Mesothelial cell of epicardium (in vitro differentiated cells): Measurements from ENCODE around the gene SLC25A48. TPM values are rescaled to one million over a fixed set of nuclear protein-coding genes. Genes with fewer than 3 reads are reported as not detected.

Source experiments
- DNase-seq, 2 experiments: peaks; one replicate each; pipeline ENCODE4 v3.0.0; 2021; ENCODE audit warnings: low spot score in 2 of 2; ENCODE audit not compliant: unreplicated experiment in 2 of 2
- H3K27ac Mint-ChIP-seq: 2 replicates; pipeline ENCODE4 v1.8.0; 2021; ENCODE audit warnings: mixed read lengths
- H3K27me3 Mint-ChIP-seq: 2 replicates; pipeline ENCODE4 v1.8.0; 2021; ENCODE audit warnings: low read depth, mixed read lengths
- H3K36me3 Mint-ChIP-seq: 2 replicates; pipeline ENCODE4 v1.8.0; 2021; ENCODE audit warnings: mixed read lengths
- H3K4me1 Mint-ChIP-seq: 2 replicates; pipeline ENCODE4 v1.8.0; 2021; ENCODE audit warnings: mixed read lengths
- H3K4me3 Mint-ChIP-seq: 2 replicates; pipeline ENCODE4 v1.8.0; 2021; ENCODE audit warnings: mild to moderate bottlenecking, moderate library complexity, mixed read lengths
- H3K9me3 Mint-ChIP-seq: 2 replicates; pipeline ENCODE4 v1.8.0; 2021; ENCODE audit warnings: mixed read lengths
- CTCF ChIP-seq: fragments of 200-600 bp; sonication (generic); IDR thresholded peaks from one replicate; pipeline ENCODE4 v1.5.0; 2021; ENCODE audit warnings: antibody characterized with exemption; ENCODE audit not compliant: unreplicated experiment
- total RNA-seq: library from RNA; stranded (reverse); gene quantifications from 3 replicates; pipeline ENCODE4 v1.2.1, GENCODE V29; 2021

Gene SLC25A48
- total RNA-seq, 1 donor from 2014 or later: 1.5 TPM

GRCh38 chr5:135826994-135827671 is 7.3 kb upstream of the SLC25A48 start:
- Mint-ChIP-seq H3K27me3 (peaks cover 50% of the 10 kb centered on the region), H3K27ac (no peak overlapping the region), H3K36me3 (no peaks in the 10 kb centered on the region), H3K9me3 (no peaks in the 10 kb centered on the region), H3K4me3 (no peak overlapping the region), H3K4me1 (no peaks in the 10 kb centered on the region)
- no peak for TF ChIP-seq CTCF
- DNase-seq: no peak

GRCh38 chr5:135827965-135828781 is 6.3 kb upstream of the SLC25A48 start:
- no peak overlapping the region for H3K4me3 Mint-ChIP-seq
- H3K36me3 Mint-ChIP-seq: no peaks in the 10 kb centered on the region
- peaks cover 61% of the 10 kb centered on the region for H3K27me3 Mint-ChIP-seq
- TF ChIP-seq CTCF: no peak
- no peak for DNase-seq
- no peaks in the 10 kb centered on the region for H3K9me3 Mint-ChIP-seq
- no peaks in the 10 kb centered on the region for H3K4me1 Mint-ChIP-seq
- no peak overlapping the region for H3K27ac Mint-ChIP-seq

GRCh38 chr5:135828782-135829127 is 5.7 kb upstream of the SLC25A48 start:
- Mint-ChIP-seq H3K27ac (no peak overlapping the region), H3K4me3 (no peak overlapping the region), H3K36me3 (no peaks in the 10 kb centered on the region), H3K4me1 (no peaks in the 10 kb centered on the region), H3K9me3 (no peaks in the 10 kb centered on the region), H3K27me3 (peaks cover 63% of the 10 kb centered on the region)
- no peak for DNase-seq
- no peak for TF ChIP-seq CTCF

- no peaks in the 10 kb centered on the region for H3K9me3 Mint-ChIP-seq
- peaks cover 68% of the 10 kb centered on the region for H3K27me3 Mint-ChIP-seq
Measured at GRCh38 chr5:135829179-135829578, 5.3 kb upstream of the SLC25A48 start.

GRCh38 chr5:135829681-135830383 is 4.6 kb upstream of the SLC25A48 start:
- Mint-ChIP-seq H3K27me3 (peaks cover 74% of the 10 kb centered on the region), H3K4me1 (peaks cover 3% of the 10 kb centered on the region), H3K4me3 (no peak overlapping the region), H3K36me3 (no peaks in the 10 kb centered on the region), H3K27ac (no peak overlapping the region), H3K9me3 (no peaks in the 10 kb centered on the region)
- TF ChIP-seq CTCF: peak; percentile 82
- DNase-seq: peak; percentile 53 to 86

More at GRCh38 chr5:135829179-135829578, 5.3 kb upstream of the SLC25A48 start:
- H3K36me3 Mint-ChIP-seq: no peaks in the 10 kb centered on the region
- no peak for DNase-seq
- TF ChIP-seq CTCF: no peak
- H3K27ac Mint-ChIP-seq: no peak overlapping the region
- H3K4me3 Mint-ChIP-seq: no peak overlapping the region
- peaks cover 1% of the 10 kb centered on the region for H3K4me1 Mint-ChIP-seq
